Muscle layer of duodenum (tissue), 2 donors: ENCODE measurements around the gene USP46.

Experiments
- H3K27ac ChIP-seq: one replicate; pipeline ENCODE4 v1.7.0; 2013; ENCODE audit warnings: mild to moderate bottlenecking, low read length
- H3K27me3 ChIP-seq: one replicate; pipeline ENCODE4 v1.7.0; 2013; ENCODE audit warnings: low read depth, mild to moderate bottlenecking, control low read depth, low read length
- H3K36me3 ChIP-seq, 2 donors: one replicate each; pipeline ENCODE4 v1.7.0; 2013; ENCODE audit warnings: low read length in 2 of 2, control low read depth in 1 of 2, mild to moderate bottlenecking in 1 of 2; ENCODE audit not compliant: insufficient read depth in 2 of 2, control insufficient read depth in 1 of 2
- H3K4me1 ChIP-seq, 2 donors: one replicate each; pipeline ENCODE4 v1.7.0; 2013; ENCODE audit warnings: low read length in 2 of 2, mild to moderate bottlenecking in 2 of 2, control low read depth in 1 of 2, moderate library complexity in 1 of 2; ENCODE audit not compliant: insufficient read depth in 2 of 2, control insufficient read depth in 1 of 2
- H3K4me3 ChIP-seq, 2 donors: one replicate each; pipeline ENCODE4 v1.7.0; 2013; ENCODE audit warnings: low read length in 2 of 2, low read depth in 1 of 2, mild to moderate bottlenecking in 1 of 2
- H3K9me3 ChIP-seq, 2 donors: one replicate each; pipeline ENCODE4 v1.7.0; 2013; ENCODE audit warnings: low read length in 2 of 2, control low read depth in 1 of 2, mild to moderate bottlenecking in 1 of 2; ENCODE audit not compliant: control insufficient read depth in 1 of 2
- donor health status: healthy.

USP46 gene, protein sequence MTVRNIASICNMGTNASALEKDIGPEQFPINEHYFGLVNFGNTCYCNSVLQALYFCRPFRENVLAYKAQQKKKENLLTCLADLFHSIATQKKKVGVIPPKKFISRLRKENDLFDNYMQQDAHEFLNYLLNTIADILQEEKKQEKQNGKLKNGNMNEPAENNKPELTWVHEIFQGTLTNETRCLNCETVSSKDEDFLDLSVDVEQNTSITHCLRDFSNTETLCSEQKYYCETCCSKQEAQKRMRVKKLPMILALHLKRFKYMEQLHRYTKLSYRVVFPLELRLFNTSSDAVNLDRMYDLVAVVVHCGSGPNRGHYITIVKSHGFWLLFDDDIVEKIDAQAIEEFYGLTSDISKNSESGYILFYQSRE

DNA sequence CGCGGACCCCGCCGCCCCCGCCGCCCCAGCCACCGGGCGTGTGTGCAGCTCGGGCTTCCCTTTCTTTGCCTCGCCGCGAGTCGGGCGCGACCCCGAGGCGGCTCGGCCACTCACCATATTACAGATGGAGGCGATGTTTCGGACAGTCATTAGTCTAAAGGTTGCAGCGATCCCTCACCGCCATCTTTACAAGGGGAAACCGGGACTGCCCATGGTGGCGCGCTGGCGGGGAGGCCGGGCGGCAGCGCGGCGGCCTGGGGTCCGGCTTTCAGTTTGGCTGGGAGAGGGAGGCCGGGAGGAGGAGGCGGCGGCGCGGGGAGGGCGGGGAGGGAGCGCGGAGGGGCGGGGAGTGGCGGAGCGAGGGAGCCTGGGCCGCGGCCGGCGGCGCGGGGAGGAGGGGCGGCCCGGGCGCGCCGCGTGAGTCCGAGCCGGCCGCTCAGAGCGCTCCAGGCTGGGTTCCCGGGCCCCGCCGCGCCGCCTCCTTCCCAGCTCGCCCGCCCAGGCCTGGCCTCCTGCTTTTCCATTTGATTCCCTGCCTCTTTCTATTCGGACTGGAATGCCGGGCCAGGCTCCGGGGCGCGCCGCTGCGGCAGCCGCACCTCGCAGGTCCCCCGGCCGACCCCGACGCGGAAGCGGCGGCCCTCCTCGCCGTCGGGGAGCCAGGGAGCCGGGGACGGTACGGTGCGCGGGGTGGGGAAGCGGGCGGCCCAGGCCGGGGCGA, at the start of gene USP46:
Gene USP46 (minus strand): TSS at position 301 of the 721 bp plus-strand sequence. CDS start 151 bp downstream, at position 150.
- Histone ChIP-seq H3K4me3 (peak within 1 kb of the TSS; percentile 74 to 76), H3K4me1 (peaks cover 4 to 13% of the 10 kb centered on the region in 2 donors), H3K27ac (peak within 1 kb of the TSS; percentile 74), H3K9me3 (no peaks in the 10 kb centered on the region), H3K27me3 (no peaks in the 10 kb centered on the region), H3K36me3 (no peaks in the 10 kb centered on the region)

DNA sequence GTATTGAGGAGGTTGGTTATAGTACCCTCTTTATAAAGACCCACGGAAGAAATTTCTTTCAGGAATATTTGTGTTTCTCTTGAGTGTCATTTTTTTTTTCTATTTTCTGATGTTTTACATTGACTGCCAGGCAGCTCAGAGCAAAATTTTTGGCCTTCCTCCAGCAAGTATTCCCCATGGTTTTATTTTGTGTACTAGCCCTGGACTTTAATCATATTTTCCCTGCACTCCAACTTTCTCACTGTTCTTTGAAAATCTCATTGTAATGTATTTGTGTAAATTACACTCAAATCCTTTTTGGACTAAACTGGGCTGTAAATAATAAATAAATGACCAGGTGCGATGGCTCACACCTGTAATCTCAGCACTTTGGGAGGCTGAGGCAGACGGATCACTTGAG, 45.6 kb upstream of the USP46 start:
- H3K27ac ChIP-seq, result no peak overlapping the region

DNA sequence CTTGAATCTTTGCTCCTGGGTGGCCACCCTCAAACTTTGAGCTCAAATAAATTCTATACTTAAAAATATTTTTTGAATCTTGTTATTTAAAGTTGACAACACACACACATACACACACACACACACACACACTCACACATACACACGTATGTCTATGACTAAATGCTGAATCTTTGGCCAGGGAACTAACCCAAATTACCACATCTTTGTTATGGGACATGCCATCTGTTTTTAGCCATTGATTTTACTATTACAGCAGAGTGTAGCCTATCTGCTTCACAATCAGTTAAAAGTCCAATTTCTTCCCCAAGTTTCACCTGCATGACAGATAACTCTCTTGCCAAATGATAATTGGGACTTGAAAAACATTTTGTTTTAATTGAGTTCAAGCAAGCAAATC, 45.0 kb upstream of the USP46 start:
- Histone ChIP-seq H3K27ac (no peak overlapping the region), H3K4me3 (no peak overlapping the region), H3K4me1 (no peaks in the 10 kb centered on the region), H3K27me3 (no peaks in the 10 kb centered on the region), H3K9me3 (no peaks in the 10 kb centered on the region), H3K36me3 (no peaks in the 10 kb centered on the region)

More for the DNA sequence above, 45.6 kb upstream of the USP46 start:
- no peaks in the 10 kb centered on the region for H3K36me3 ChIP-seq
- no peak overlapping the region for H3K4me3 ChIP-seq
- H3K27me3 ChIP-seq, result no peaks in the 10 kb centered on the region
- no peaks in the 10 kb centered on the region for H3K4me1 ChIP-seq
- no peaks in the 10 kb centered on the region for H3K9me3 ChIP-seq

DNA sequence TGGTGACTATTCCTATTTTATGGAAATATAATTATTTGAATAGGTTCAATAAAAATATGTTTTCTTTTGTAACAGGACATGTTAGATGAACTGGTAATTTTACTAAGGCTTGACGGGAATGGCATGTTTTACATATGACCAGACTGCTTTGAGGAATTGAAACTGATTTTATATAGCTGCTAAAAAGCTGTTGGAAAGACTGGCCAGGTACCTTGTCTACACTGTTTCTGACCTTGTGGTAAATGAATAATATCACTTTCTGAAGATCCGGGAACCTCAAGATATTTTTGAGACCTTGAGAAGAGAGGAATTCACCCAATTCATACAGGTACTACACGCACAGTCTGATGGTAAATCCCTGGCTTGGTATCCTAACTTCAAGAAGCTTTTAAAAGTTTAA, 42.1 kb upstream of the USP46 start:
- Histone ChIP-seq H3K4me1 (no peaks in the 10 kb centered on the region), H3K36me3 (no peaks in the 10 kb centered on the region), H3K27me3 (no peaks in the 10 kb centered on the region), H3K4me3 (no peak overlapping the region), H3K27ac (no peak overlapping the region), H3K9me3 (no peaks in the 10 kb centered on the region)

DNA sequence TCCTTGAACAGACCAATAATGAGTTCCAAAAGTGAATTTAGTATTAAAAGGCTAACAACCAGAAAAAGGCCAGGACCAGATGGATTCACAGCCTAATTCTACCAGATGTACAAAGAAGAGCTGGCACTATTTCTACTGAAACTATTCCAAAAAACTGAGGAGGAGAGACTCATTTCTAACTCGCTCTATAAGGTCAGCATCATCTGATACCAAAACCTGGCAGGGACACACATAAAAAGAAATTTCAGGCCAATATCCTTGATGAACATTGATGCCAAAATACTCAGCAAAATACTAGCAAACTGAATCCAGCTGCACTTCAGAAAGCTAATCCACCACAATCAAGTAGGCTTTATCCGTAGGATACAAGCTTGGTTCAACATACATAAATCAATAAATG, 35.8 kb upstream of the USP46 start:
- H3K4me3 ChIP-seq, result no peak overlapping the region
- H3K36me3 ChIP-seq, result no peaks in the 10 kb centered on the region
- H3K9me3 ChIP-seq, result peaks cover 0 to 7% of the 10 kb centered on the region in 2 donors
- no peak overlapping the region for H3K27ac ChIP-seq
- H3K27me3 ChIP-seq, result no peaks in the 10 kb centered on the region
- no peaks in the 10 kb centered on the region for H3K4me1 ChIP-seq

DNA sequence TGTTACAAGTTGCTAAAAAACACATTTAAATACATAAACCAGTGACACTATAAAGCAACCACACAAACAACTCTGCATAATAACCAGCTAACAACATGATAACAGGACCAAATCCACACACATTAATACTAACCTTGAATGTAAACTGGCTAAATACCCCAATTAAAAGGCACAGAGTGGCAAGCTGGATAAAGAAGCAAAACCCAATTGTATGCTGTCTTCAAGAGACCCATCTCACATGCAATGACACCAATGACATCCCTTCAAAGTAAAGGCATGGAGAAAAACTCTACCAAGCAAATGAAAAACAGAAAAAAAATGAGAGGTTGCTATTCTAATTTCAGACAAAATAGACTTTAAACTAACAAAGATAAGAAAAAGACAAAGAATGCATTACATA, 34.4 kb upstream of the USP46 start:
- H3K27me3 ChIP-seq, result no peaks in the 10 kb centered on the region
- no peaks in the 10 kb centered on the region for H3K36me3 ChIP-seq
- no peak overlapping the region for H3K4me3 ChIP-seq
- no peaks in the 10 kb centered on the region for H3K4me1 ChIP-seq
- H3K9me3 ChIP-seq, result peaks cover 0 to 7% of the 10 kb centered on the region in 2 donors
- no peak overlapping the region for H3K27ac ChIP-seq

DNA sequence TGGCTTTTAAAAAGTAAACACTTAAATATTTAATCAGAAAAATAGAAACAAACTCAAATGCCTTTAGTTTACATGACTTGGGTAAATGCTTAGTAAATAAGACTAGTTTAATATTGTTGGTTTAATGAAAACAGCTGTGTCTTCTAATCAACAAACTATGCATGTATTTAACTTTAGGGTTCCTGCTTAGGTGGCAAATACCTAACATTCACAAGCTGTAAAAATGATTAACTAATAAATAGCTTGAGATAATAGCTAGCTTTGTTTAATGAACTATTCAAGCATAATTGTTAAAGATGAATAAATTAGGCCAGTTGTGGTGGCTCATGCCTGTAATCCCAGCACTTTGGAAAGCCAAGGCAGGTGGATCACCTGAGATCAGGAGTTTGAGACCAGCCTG, 30.0 kb upstream of the USP46 start:
- H3K9me3 ChIP-seq, result peaks cover 0 to 7% of the 10 kb centered on the region in 2 donors
- H3K27me3 ChIP-seq, result no peaks in the 10 kb centered on the region
- no peaks in the 10 kb centered on the region for H3K4me1 ChIP-seq
- H3K36me3 ChIP-seq, result no peaks in the 10 kb centered on the region
- no peak overlapping the region for H3K4me3 ChIP-seq
- no peak overlapping the region for H3K27ac ChIP-seq

DNA sequence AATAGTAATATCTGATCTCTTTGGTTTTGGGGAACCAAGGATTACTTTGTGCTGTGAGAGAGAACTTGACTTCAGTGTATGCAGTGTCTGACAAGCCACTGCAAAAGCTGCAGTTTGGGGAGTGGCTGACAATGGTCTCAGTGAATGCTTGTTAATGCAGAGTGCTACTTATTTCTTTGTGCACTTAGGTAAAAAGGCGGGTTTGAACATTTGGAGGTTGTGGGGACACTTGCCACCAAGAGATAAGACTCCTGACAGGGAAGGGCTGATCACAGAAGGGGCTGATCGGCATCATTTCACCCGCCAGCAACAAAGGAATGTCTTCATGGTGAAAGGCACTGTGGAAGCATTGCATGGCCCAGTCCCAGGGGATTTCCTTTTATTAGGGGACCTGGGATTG, 28.6 kb upstream of the USP46 start:
- Histone ChIP-seq H3K9me3 (no peaks in the 10 kb centered on the region), H3K4me3 (no peak overlapping the region), H3K27me3 (no peaks in the 10 kb centered on the region), H3K36me3 (no peaks in the 10 kb centered on the region), H3K27ac (no peak overlapping the region), H3K4me1 (no peaks in the 10 kb centered on the region)

DNA sequence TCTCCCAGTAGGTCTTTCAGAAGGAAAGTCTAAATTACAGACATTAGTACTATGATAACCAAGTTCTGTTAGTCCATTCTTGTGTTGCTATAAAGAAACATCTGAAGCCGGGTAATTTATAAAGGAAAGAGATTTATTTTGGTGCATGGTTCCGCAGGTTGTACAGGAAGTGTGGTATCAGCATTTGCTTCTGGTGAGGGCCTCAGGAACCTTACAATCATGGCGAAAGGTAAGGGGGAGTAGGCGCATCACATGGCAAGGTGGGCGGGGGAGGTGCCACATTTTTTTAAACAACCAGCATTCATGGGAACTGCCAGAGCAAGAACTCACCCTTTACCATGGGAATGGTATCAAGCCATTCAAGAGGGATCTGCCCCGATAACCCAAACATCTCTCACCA, 26.2 kb upstream of the USP46 start:
- Histone ChIP-seq H3K36me3 (no peaks in the 10 kb centered on the region), H3K9me3 (no peaks in the 10 kb centered on the region), H3K27me3 (no peaks in the 10 kb centered on the region), H3K27ac (no peak overlapping the region), H3K4me3 (no peak overlapping the region), H3K4me1 (no peaks in the 10 kb centered on the region)

DNA sequence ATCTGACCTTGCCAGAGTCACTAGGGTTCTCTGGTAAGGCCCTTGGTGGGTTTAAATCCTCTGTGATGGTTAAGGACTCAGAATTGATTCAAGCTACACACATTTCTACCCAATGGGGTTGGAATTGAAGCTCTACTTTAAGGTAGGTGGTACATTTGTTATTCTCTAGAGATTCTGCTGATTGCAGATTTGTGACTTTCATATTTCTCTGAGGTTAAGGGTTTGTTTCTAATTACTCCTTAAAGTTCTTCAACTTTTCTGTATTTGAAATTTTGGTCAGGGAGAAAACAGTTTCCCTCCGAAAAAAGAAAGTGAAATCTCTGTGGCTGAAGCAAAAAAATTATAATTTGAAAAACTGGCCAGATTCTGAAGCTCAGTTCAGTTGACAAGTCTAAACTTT, 25.8 kb upstream of the USP46 start:
- H3K27ac ChIP-seq, result no peak overlapping the region
- H3K9me3 ChIP-seq, result no peaks in the 10 kb centered on the region
- H3K4me3 ChIP-seq, result no peak overlapping the region
- H3K4me1 ChIP-seq, result no peaks in the 10 kb centered on the region
- H3K27me3 ChIP-seq, result no peaks in the 10 kb centered on the region
- no peaks in the 10 kb centered on the region for H3K36me3 ChIP-seq

DNA sequence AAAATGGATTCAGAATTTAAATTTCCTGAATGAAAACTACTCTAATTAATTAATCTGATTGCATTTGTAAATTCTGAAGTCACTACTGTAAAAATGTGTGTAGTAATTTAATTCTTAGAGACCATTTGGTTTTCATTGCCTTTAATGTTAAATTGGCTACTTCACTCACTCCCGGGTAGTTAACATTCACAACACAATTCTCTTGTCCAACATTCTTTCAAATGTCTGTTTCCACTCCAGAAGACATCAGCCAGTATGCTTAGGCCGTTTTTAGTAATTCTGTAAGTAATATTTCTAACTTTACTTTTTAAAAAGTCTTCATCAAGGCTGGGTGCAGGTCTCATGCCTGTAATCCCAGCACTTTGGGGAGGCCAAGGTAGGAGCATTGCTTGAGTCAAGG, 21.3 kb upstream of the USP46 start:
- Histone ChIP-seq H3K27ac (no peak overlapping the region), H3K4me1 (no peaks in the 10 kb centered on the region), H3K36me3 (no peaks in the 10 kb centered on the region), H3K27me3 (no peaks in the 10 kb centered on the region), H3K4me3 (no peak overlapping the region), H3K9me3 (no peaks in the 10 kb centered on the region)
